ENCODE data around the gene OGT. TPM values are rescaled to one million over a fixed set of nuclear protein-coding genes. Genes with fewer than 3 reads are reported as not detected.
"Not testable (repeated sequence)": the region's sequence is repeated elsewhere in the genome, so short reads cannot be mapped to it uniquely, and the experiment has no call there.

OGT gene
- total and polyA plus RNA-seq, 10 of the 15 experiments (the other 5 are each of a cell fraction or from before 2014, with no cell fraction given), result 38.2 to 671 (median 107) TPM

DNA sequence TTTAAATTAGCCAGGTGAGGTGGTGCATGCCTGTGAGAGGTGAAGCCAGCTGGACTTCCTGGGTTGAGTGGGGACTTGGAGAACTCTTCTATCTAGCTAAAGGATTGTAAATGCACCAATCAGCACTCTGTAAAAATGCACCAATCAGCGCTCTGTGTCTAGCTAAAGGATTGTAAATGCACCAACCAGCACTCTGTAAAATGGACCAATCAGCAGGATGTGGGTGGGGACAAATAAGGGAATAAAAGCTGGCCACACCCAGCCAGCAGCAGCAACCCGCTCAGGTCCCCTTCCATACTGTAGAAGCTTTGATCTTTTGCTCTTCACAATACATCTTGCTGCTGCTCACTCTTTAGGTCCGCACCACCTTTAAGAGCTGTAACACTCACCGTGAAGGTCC, 19.2 kb upstream of the OGT start:
- H3K79me2 ChIP-seq (ENCODE audit: control insufficient read depth, insufficient read depth, low read length); H3K9me3 ChIP-seq (replicated peaks; ENCODE audit: control insufficient read depth, insufficient read depth, low read length); H4K20me1 ChIP-seq (ENCODE audit: control insufficient read depth, insufficient read depth); ATAC-seq; FAIRE-seq; H3K4me3 ChIP-seq; DNase-seq (ENCODE audit: low read depth, low spot score); H2AFZ ChIP-seq (ENCODE audit: control insufficient read depth, low read depth, low read length); H3K36me3 ChIP-seq (ENCODE audit: control insufficient read depth in 2 of 2, insufficient read depth in 2 of 2, low read length in 1 of 2); H3K4me1 ChIP-seq (ENCODE audit: control insufficient read depth, insufficient read depth, low read length); in situ Hi-C loops (cut with MboI); BruUV-seq (replicated peaks); H3K27me3 ChIP-seq (replicated peaks in 1 of 2; ENCODE audit: control insufficient read depth in 2 of 2, insufficient read depth in 2 of 2, low read length in 1 of 2): not testable (repeated sequence)
- 0 out of 2 replicates have a peak overlapping the region, but pooled peaks have one; percentile 29 for H3K9ac ChIP-seq (ENCODE audit: control insufficient read depth, insufficient read depth, low read length)
- 69% methylated on average over 4 of the region's 4 CpGs for WGBS (ENCODE audit: insufficient coverage, insufficient replicate concordance, low lambda C conversion rate, missing lambda C conversion rate)
- ChIA-PET CTCF (interaction anchor here (0.6 to 2.2 kb wide), 9 partner anchors 18 to 136 kb away, joined by 3 to 6 read pairs (median 4); partner anchors contain the start of gene CXCR3), SMC1A (ENCODE audit: uncharacterized antibody, unreplicated experiment) (interaction anchor here (1.1 to 5.9 kb wide), 3 partner anchors 19 to 136 kb away, joined by 3 to 51 read pairs (median 6); partner anchors contain the start of gene OGT), RAD21 (ENCODE audit: unreplicated experiment) (interaction anchor here (0.7 to 2.3 kb wide), 2 partner anchors 18 to 86 kb away, joined by 3 to 9 read pairs; no protein-coding TSS in a partner anchor), POLR2A (interaction anchor here (1.6 kb wide), 1 partner anchor 19 kb away, joined by 6 read pairs; the partner anchor contains the start of gene OGT)
- TF ChIP-seq NFYB (IDR thresholded peaks at IDR 0.05; ENCODE audit: insufficient read depth, low read depth, low read length), result peak; percentile 82
- peak overlapping the region; percentile 48; the same call in 1 of the 2 replicates for H3K27ac ChIP-seq (ENCODE audit: control insufficient read depth, insufficient read depth)
- intact Hi-C loops (cut with micrococcal nuclease; ENCODE audit: unreplicated experiment), result loop anchor here (1.0 to 10.0 kb wide), 2 partner anchors 19 to 591 kb away; no protein-coding TSS in a partner anchor
- H3K4me2 ChIP-seq (ENCODE audit: control insufficient read depth, insufficient read depth), result peak overlapping the region; percentile 30; the same call in 1 of the 2 replicates

DNA sequence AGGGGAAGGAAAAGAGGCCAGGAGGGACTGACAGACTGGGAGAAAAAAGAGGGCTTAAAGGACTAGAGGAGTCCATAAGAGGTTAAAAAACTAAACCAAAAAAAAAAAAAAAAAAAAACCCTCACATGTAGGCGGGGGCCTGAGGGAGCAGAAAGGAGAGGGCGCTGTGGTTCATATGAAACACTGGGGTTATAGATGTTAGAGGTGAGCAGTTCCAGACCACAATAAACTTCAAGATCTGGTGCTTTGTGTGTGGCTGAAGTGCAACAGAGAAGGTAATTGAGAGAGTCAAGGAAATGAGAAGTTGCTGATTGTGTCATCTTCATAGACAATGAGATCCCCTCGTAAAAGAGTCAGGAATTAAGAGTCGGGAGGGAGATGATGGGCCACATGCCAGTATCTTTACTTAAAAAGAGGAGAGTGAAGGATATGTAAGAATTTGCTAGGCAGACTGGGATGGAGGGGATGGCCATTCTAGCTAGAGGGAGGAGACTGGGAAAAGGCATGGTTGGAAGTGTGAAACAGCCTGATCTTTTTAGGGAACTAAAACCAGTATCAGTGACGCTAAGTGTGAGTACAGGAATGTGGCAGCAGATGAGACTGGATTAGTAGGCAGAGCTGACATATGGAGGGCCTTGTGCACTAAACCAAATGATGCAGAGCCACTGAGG, 18.4 kb upstream of the OGT start:
- H3K9me3 ChIP-seq (replicated peaks; ENCODE audit: control insufficient read depth, insufficient read depth, low read length), result no peaks in the 10 kb centered on the region
- no peaks in the 10 kb centered on the region for H3K79me2 ChIP-seq (ENCODE audit: control insufficient read depth, insufficient read depth, low read length)
- intact Hi-C loops (cut with micrococcal nuclease; ENCODE audit: unreplicated experiment), result loop anchor here (1.0 to 10.0 kb wide), 2 partner anchors 18 to 590 kb away; no protein-coding TSS in a partner anchor
- H3K36me3 ChIP-seq (ENCODE audit: control insufficient read depth in 2 of 2, insufficient read depth in 2 of 2, low read length in 1 of 2), result no peaks in the 10 kb centered on the region
- in situ Hi-C loops (cut with MboI), result loop anchor here (5.0 kb wide), 1 partner anchor 47 kb away; no protein-coding TSS in a partner anchor
- RAD21 ChIA-PET (ENCODE audit: unreplicated experiment), result interaction anchor here (0.7 to 2.3 kb wide), 5 partner anchors 17 to 138 kb away, joined by 3 to 9 read pairs (median 4); no protein-coding TSS in a partner anchor
- H3K27me3 ChIP-seq (replicated peaks in 1 of 2; ENCODE audit: control insufficient read depth in 2 of 2, insufficient read depth in 2 of 2, low read length in 1 of 2), result no peaks in the 10 kb centered on the region
- no TSS peak for BruUV-seq (replicated peaks)
- POLR2A ChIA-PET, result interaction anchor here (0.7 to 2.0 kb wide), 5 partner anchors 16 to 24 kb away, joined by 3 to 10 read pairs (median 3); partner anchors contain the start of gene OGT
- H3K4me3 ChIP-seq, result no peak overlapping the region
- DNase-seq (ENCODE audit: low read depth, low spot score) (peak; percentile 58), FAIRE-seq (peak; percentile 82), ATAC-seq (peak; percentile 95)
- WGBS (ENCODE audit: insufficient coverage, insufficient replicate concordance, low lambda C conversion rate, missing lambda C conversion rate), result 0% methylated on average over 5 of the region's 5 CpGs
- H2AFZ ChIP-seq (ENCODE audit: control insufficient read depth, low read depth, low read length), result peak overlapping the region; percentile 44
- SMC1A ChIA-PET (ENCODE audit: uncharacterized antibody, unreplicated experiment), result interaction anchor here (0.7 to 5.9 kb wide), 8 partner anchors 18 to 138 kb away, joined by 3 to 51 read pairs (median 4); partner anchors contain the start of gene OGT
- H4K20me1 ChIP-seq (ENCODE audit: control insufficient read depth, insufficient read depth), result no peaks in the 10 kb centered on the region
- H3K4me2 ChIP-seq (ENCODE audit: control insufficient read depth, insufficient read depth), result peak overlapping the region; percentile 50
- CTCF ChIA-PET, result interaction anchor here (0.7 to 2.0 kb wide), 12 partner anchors 16 to 138 kb away, joined by 3 to 6 read pairs (median 4); no protein-coding TSS in a partner anchor
- H3K9ac ChIP-seq (ENCODE audit: control insufficient read depth, insufficient read depth, low read length), result no peak overlapping the region
- peaks cover 6% of the 10 kb centered on the region; the same call in 1 of the 2 replicates for H3K4me1 ChIP-seq (ENCODE audit: control insufficient read depth, insufficient read depth, low read length)
- H3K27ac ChIP-seq (ENCODE audit: control insufficient read depth, insufficient read depth), result peak overlapping the region; percentile 20
- TF ChIP-seq NR2F1 (conservative IDR thresholded peaks at IDR 0.05) (peak; percentile 70; the same call in 1 of the 2 replicates), RUNX3 (IDR thresholded peaks at IDR 0.05; ENCODE audit: low read length) (peak; percentile 76), NBN (IDR thresholded peaks at IDR 0.05) (0 out of 2 replicates have a peak, but pooled peaks have one; percentile 21), MTA2 (IDR thresholded peaks at IDR 0.05; ENCODE audit: low read depth) (peak; percentile 58; the same call in 1 of the 2 replicates), ZNF384 (IDR thresholded peaks at IDR 0.05; ENCODE audit: borderline replicate concordance, low read depth, low read length) (peak; percentile 94), EED (IDR thresholded peaks at IDR 0.05; ENCODE audit: low read depth) (peak; percentile 59; the same call in 1 of the 2 replicates), MEF2B (IDR thresholded peaks at IDR 0.05; ENCODE audit: partially characterized antibody, poor library complexity, severe bottlenecking) (peak; percentile 14), IKZF1 (conservative IDR thresholded peaks at IDR 0.05) (peak; percentile 80)
- TF ChIP-seq, protein P1, sequence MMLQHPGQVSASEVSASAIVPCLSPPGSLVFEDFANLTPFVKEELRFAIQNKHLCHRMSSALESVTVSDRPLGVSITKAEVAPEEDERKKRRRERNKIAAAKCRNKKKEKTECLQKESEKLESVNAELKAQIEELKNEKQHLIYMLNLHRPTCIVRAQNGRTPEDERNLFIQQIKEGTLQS (IDR thresholded peaks at IDR 0.05; ENCODE audit: borderline replicate concordance, extremely low read depth, low read depth, low read length), result no peak
- TF ChIP-seq, protein P2, sequence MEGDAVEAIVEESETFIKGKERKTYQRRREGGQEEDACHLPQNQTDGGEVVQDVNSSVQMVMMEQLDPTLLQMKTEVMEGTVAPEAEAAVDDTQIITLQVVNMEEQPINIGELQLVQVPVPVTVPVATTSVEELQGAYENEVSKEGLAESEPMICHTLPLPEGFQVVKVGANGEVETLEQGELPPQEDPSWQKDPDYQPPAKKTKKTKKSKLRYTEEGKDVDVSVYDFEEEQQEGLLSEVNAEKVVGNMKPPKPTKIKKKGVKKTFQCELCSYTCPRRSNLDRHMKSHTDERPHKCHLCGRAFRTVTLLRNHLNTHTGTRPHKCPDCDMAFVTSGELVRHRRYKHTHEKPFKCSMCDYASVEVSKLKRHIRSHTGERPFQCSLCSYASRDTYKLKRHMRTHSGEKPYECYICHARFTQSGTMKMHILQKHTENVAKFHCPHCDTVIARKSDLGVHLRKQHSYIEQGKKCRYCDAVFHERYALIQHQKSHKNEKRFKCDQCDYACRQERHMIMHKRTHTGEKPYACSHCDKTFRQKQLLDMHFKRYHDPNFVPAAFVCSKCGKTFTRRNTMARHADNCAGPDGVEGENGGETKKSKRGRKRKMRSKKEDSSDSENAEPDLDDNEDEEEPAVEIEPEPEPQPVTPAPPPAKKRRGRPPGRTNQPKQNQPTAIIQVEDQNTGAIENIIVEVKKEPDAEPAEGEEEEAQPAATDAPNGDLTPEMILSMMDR (IDR thresholded peaks at IDR 0.05 in 2 of 3, conservative IDR thresholded peaks at IDR 0.05 in 1 of 3; ENCODE audit: control insufficient read depth in 2 of 3, extremely low read depth in 1 of 3, insufficient read depth in 1 of 3, low read depth in 3 of 3, low read length in 3 of 3), result peak; percentile 8 to 37 (median 25); a peak in 3 of 6 replicates

Data from GM12878 (cell line).